GM18867 (cell line): Measurements from ENCODE around the gene ATXN1.

ENCODE experiments used
- ATAC-seq: cut with Tn5 transposase; IDR thresholded peaks from one replicate; pipeline ENCODE4 v1.9.1; 2021; ENCODE audit warnings: mild to moderate bottlenecking, moderate library complexity; ENCODE audit not compliant: unreplicated experiment

Gene ATXN1

DNA sequence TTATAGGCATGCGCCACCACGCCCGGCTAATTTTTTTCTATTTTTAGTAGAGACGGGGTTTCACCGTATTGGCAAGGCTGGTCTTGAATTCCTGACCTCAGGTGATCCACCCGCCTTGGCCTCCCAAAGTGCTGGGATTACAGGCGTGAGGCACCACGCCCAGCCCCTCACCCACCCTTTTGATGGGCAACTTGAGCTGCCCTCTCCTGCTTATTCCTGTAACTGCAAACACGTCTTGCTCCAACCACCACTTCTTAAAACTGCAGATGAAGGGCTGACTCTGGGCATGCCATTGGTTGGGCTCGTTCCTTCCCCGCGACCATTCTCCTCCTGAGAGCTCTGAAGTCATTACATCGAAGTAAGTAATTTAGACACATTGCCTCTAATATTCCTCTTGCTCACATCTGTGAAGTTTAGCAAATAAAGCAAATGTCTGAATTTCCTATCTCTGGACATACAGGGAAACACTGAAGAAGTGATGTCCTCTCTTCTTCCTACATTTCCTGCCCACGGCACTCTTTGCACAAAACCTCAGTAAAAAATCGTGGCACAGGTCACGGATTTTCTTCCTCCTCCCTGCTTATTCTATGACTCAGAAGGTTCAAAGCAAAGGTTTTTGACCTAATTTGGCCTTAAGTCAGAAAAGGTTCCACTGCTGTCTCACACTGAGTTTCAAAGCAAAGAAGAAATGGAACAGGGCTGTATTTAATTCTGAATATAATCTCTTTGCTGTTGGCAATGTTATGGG lies 405.4 kb downstream of the ATXN1 start:
- no peak for ATAC-seq

GRCh38 chr6:16355238-16355637 lies 406.0 kb downstream of the ATXN1 start:
- no peak for ATAC-seq

DNA sequence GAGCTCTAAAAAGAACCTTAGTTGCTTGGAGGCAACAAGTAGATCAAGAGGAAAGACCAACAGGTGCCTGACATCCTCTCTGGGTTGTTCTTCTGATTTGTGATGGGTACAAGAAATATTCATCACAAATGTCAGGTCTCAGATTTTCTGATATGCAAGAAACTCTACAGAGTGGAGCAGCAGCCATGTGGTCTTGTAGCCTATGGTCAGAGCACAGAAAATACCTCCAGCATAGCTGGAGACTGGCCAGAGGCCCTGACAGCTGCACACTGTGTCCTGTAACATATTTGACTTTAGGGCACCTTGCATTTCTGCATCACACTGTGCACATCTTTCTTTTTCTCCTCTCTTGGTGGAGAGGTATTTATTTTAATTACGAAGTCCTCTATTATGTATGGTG lies 406.6 kb downstream of the ATXN1 start:
- no peak for ATAC-seq

GRCh38 chr6:16352821-16353438 lies 408.3 kb downstream of the ATXN1 start:
- no peak for ATAC-seq

- no peak for ATAC-seq
These were observed 409.0 kb downstream of the ATXN1 start for GRCh38 chr6:16352258-16352635.

DNA sequence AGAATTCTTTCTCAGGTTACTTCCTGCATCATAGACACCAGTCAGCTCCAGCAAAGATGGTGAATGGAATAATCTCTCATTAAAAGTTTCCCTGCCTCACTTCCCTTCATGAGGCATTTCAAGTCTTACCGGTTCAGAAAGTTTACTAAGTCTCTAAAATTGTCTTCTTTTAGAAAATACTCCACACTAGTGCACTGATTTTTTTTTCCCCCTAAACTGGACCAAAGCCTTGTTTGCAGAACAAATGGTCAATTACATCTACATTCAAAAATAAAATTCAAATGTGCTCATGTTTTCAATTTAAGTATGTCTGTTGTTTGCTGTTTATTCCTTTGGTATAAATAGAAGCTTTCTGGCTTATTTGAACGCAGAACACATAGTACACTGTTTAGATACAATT lies 411.7 kb downstream of the ATXN1 start:
- ATAC-seq: no peak

DNA sequence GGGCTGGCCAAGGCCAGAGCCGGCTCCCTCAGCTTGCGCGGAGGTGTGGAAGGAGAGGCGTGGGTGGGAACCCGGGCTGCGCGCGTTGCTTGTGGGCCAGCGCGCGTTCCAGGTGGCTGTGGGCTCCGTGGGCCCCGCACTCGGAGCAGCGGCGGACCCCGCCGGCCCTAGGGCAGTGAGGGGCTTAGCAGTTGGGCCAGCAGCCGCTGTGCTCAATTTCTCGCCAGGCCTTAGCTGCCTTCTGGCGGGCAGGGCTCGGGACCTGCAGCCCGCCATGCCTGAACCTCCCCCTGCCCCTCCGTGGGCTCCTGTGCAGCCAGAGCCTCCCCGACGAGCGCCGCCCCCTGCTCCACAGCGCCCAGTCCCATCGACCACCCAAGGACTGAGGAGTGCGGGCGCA lies 414.4 kb downstream of the ATXN1 start:
- ATAC-seq: no peak

- no peak for ATAC-seq
These were observed 415.6 kb downstream of the ATXN1 start for GRCh38 chr6:16345449-16346330.

DNA sequence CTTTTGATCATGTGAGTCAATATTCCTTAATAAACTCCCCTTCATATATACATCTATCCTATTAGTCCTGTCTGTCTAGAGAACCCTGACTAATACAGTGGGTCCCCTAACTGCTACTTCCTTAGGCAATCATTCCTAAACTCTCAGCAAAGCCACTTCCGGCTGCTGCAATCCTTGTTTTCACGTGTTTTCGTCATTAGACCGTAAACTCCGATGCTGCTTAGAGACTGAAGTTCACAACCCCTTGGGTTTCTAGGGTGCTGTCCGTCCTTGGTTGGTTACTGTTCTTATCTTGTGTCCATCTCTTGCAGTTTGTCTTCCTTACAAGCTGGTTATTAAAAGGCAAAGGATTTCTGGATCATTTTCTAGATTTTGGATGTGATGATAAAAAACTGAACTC lies 416.5 kb downstream of the ATXN1 start:
- no peak for ATAC-seq

- ATAC-seq: no peak
These were observed 417.7 kb downstream of the ATXN1 start for GRCh38 chr6:16343593-16343992.

GRCh38 chr6:16339265-16339587 lies 422.0 kb downstream of the ATXN1 start:
- ATAC-seq: no peak

GRCh38 chr6:16338577-16339264 lies 422.5 kb downstream of the ATXN1 start:
- ATAC-seq: no peak

- no peak for ATAC-seq
These were observed 423.8 kb downstream of the ATXN1 start for GRCh38 chr6:16337295-16337975.

GRCh38 chr6:16336911-16337294 lies 424.4 kb downstream of the ATXN1 start:
- no peak for ATAC-seq

DNA sequence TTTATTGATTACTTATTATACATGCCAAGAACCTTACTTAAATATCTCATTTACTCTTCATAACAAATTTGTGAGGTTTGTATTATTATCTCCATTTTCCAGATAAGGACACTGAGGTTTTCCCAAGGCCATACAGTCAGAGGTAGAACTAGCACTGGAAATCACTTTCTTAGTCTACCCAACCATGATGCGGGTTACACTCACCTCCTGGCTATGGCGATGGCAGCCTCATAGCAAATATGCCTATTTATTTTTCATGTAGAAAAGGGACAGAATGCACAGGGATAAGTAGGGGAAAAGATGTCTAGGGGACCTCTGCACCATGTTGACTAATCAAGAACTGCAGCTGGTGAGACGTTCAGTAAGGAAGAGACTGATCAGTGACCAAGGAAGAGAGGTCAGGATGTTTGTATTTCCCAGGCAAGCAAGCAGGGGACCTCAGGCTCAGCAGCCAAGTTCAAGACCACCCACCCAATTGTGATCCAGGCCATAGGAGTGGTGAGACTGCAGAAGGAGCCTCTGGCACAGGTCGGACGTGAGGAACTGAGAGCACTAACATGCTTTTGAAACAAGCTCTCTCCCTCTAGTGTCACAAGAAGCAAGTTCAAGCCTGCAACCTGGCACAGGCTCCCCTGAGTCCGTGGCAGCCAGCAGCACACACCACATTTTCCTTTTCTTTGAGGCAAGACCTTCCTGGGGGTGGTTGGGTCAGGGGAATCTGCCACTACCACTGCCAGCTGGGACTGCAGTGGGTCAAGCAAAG lies 425.0 kb downstream of the ATXN1 start:
- no peak for ATAC-seq

DNA sequence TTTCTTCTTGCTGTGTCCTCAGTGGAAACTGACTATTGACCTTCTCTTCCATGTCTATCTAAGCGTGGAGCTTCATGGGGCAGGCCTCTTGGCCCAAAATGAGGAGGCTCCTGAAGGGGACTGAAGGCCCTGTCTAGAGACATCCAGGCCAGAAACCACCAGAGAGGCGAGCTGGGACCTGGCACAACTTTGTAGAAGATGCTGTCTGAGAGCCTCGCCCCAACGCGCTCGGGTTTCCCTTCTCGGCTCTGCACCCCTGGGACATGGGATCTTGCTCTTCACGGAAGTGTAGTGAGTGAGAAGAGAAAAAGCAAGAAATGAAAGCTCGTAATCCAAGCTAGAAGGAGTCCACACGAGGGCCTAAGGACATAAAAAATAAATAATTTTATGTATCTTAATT lies 426.1 kb downstream of the ATXN1 start:
- ATAC-seq: no peak

- ATAC-seq: no peak
These were observed 426.6 kb downstream of the ATXN1 start for GRCh38 chr6:16334671-16335070.

DNA sequence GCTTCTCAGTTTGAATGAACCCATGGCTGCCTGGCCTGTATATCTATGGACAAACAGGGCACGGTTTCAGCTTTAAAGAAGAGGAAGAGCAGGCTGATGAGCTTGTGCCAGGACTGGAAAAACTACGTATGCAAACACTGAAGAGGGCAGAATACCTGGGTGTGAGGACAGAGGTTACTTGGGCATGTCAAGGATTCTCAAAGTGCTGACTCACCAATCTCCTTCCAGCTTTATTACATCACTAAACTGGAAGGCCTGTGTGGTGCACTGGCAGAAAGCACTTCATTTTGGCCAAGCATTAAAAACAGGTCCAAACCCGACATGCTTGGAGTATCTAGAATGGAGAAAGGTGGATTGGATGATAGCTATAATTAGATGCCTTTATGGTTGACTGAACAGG lies 427.7 kb downstream of the ATXN1 start:
- ATAC-seq: no peak

DNA sequence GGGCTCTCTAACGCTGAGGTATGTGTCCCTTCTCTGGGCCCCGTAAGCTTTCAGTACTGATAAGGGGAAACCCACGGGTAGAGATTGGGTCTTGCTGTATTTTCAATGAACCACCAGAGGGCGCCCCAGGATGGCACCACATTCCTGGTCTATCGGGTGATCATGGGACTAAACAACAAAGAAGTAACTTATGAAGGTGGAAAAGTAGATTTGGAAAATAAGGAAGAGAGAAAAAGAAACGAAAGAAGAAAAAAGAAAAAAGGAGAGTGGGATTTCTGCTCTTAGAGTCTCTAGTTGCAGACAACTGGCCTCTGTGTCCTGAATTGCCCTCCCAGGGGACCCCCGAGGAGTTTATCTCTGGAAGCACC lies 429.1 kb downstream of the ATXN1 start:
- ATAC-seq: peak; percentile 79
